ENCODE measurements around the gene PRKAR2A. TPM values are rescaled to one million over a fixed set of nuclear protein-coding genes. Genes with fewer than 3 reads are reported as not detected.
"Not testable (repeated sequence)": the region's sequence is repeated elsewhere in the genome, so short reads cannot be mapped to it uniquely, and the experiment has no call there.

The PRKAR2A gene
- total RNA-seq, 1 donor from 2014 or later: 47.6 TPM

DNA sequence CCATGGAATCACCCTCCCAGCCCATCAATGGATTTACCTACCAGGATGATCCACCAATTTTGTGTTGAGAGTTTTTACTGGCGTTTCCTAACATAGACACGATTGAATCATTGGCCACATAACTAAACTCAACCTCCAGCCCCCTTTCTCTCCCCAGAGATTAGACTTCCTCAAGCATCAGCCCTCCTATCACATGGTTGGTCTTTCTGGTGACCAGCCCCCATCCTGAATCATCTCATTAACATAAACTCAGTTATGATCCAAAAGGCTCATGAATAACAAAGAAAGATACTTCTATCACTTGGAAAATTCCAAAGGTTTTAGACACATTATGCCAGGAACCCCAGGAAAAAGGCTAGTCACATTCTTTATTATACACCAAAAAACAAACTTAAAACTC is 21.2 kb downstream of the PRKAR2A start:
- Histone ChIP-seq H3K9me3 (no peaks in the 10 kb centered on the region), H3K27ac (no peak overlapping the region), H3K27me3 (no peaks in the 10 kb centered on the region), H3K36me3 (no peaks in the 10 kb centered on the region), H3K4me1 (peaks cover under 1% of the 10 kb centered on the region), H3K4me3 (no peak overlapping the region)
- no peak for DNase-seq
- no peak for TF ChIP-seq CTCF (IDR thresholded peaks at IDR 0.05)
- ATAC-seq: no peak
- intact Hi-C loops (cut with DNase I): no loop called here

DNA sequence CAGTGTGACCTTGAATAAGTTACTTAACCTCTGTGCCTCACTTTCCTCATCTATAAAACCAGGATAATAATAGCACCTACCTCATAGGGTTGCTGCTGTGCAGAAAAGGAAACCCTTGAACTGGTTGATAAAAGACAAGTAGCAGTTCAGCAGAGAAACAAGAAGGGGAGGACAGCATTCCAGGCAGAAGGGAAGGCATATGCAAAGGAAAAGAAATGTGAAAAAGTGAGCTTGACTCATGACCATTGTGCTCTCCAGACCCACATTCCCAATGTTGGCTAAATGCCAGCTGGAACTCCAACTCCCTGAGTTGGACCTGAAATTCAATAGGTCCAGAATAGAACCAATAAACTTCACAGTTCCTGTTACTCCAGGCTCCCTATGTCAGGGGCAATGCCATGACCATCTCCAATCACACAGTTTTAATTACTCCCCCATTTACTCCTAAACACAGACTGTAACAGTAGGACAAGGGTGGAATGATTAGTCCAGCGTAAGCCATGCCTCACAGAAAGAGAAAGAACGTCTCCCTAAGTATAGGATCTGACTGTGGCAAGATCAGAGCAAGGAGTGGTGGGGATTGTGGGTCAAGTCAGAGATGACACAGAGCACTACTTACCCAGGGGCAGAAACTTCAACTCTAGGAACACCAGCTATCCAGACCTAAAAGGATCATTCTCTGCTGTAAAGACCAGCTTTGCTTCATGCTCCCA is 26.9 kb downstream of the PRKAR2A start:
- ATAC-seq: no peak

DNA sequence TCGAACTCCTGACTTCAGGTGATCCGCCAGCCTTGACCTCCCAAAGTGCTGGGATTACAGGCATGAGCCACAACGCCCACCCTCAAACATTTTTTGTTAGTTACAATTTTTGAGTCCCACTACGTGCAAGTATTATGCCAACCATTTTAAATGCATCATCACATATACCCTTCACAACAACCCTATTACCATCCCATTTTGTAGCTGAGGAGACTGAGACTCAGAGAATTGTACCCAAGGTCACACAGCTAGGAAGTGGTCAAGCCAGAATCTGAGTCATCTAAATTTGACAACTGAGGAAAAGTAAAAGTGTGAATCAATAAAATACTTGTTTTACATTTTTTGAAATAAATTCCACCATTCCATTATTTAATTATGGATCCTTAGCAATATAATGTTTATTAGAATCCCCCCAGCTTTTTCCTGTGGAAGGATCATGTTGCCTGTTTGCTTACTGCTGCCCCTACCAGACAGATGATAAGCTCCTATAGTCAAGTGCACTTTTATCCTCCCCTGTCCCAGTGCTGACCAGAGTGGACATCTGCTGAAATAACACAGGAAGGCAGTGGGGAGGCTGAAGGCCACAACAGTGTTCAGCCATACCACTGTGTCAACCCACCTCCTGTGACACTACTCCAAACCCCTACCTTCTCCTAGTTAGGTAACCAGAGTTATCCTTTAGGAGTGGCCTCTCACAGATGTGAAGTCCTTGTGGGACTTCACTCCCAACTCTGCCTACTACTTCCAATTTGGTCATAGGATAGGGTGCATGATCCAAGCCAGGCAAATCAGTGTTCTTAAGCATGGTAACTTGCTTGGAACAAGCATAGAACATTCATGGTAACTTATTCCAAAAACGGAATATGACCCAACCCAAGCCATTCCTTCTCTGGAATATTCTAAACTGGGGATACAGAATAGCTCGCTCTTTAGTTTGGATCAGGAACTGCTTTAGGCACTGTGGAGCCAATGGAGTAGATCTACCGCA is 28.1 kb downstream of the PRKAR2A start:
- no peak for ATAC-seq

More for the DNA sequence above, 26.9 kb downstream of the PRKAR2A start:
- no peak for TF ChIP-seq CTCF (IDR thresholded peaks at IDR 0.05)
- peaks cover 10% of the 10 kb centered on the region for H3K4me1 ChIP-seq
- no peak overlapping the region for H3K4me3 ChIP-seq
- H3K36me3 ChIP-seq: no peaks in the 10 kb centered on the region
- H3K27ac ChIP-seq: no peak overlapping the region
- no peaks in the 10 kb centered on the region for H3K27me3 ChIP-seq
- DNase-seq: no peak
- intact Hi-C loops (cut with DNase I): no loop called here
- H3K9me3 ChIP-seq: no peaks in the 10 kb centered on the region

DNA sequence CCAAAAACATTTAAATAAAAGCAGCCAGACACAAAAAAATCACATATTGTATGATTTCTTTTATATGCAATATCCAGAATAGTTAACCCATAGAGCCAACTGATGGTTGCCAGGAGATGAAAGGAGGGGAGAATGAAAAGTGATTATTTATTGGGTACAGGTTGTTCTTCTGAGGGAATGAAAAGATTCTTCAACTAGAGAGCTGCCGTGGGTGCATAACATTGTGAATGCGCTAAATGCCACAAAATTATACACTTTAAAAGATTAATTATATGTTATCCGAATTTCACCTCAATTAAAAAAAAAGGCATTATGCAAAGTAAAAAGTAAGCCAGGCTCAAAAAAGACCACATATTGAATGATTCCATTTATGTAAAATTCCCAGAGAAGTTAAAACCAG is 36.1 kb downstream of the PRKAR2A start:
- no peaks in the 10 kb centered on the region for H3K36me3 ChIP-seq
- intact Hi-C loops (cut with DNase I): no loop called here
- DNase-seq (no peak), ATAC-seq (no peak)
- H3K4me1 ChIP-seq: no peaks in the 10 kb centered on the region
- no peaks in the 10 kb centered on the region for H3K9me3 ChIP-seq
- no peak for TF ChIP-seq CTCF (IDR thresholded peaks at IDR 0.05)
- H3K4me3 ChIP-seq: no peak overlapping the region
- H3K27ac ChIP-seq: no peak overlapping the region
- no peaks in the 10 kb centered on the region for H3K27me3 ChIP-seq

More for the DNA sequence above, 28.1 kb downstream of the PRKAR2A start:
- Histone ChIP-seq H3K4me1 (peaks cover 10% of the 10 kb centered on the region), H3K27me3 (no peaks in the 10 kb centered on the region), H3K36me3 (no peaks in the 10 kb centered on the region), H3K4me3 (no peak overlapping the region), H3K27ac (no peak overlapping the region), H3K9me3 (no peaks in the 10 kb centered on the region)
- DNase-seq: no peak
- TF ChIP-seq CTCF (IDR thresholded peaks at IDR 0.05): no peak
- intact Hi-C loops (cut with DNase I): no loop called here

GRCh38 chr3:48804930-48805329 is 42.7 kb downstream of the PRKAR2A start:
- intact Hi-C loops (cut with DNase I): no loop called here
- no peak for TF ChIP-seq CTCF (IDR thresholded peaks at IDR 0.05)
- Histone ChIP-seq H3K27ac (no peak overlapping the region), H3K27me3 (no peaks in the 10 kb centered on the region), H3K4me3 (no peak overlapping the region), H3K4me1 (no peaks in the 10 kb centered on the region), H3K9me3 (no peaks in the 10 kb centered on the region), H3K36me3 (no peaks in the 10 kb centered on the region)
- no peak for ATAC-seq
- DNase-seq: no peak

DNA sequence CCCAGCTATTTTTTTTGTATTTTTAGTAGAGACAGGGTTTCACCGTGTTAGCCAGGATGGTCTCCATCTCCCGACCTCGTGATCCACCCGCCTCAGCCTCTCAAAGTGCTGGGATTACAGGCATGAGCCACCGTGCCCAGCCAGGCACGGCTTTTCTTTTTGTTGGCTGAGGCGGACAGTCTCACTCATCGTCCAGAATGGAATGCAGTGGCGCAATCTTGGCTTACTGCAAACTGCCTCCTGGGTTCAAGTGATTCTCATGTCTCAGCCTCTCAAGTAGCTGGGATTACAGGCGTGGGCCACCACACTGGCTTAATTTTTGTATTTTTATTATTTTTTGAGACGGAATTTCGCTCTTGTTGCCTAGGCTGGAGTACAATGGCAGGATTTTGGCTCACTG is 46.8 kb downstream of the PRKAR2A start:
- H3K4me3 ChIP-seq; DNase-seq; H3K9me3 ChIP-seq; H3K4me1 ChIP-seq; H3K27me3 ChIP-seq; intact Hi-C loops (cut with DNase I); H3K36me3 ChIP-seq; ATAC-seq; H3K27ac ChIP-seq: not testable (repeated sequence)

Measured in upper lobe of right lung (tissue), 1 donor.